Activated B cell treated with CpG ODN at 0.5 μM for 24 hours (primary cell): ENCODE measurements around the gene PLCB4. TPM values are rescaled to one million over a fixed set of nuclear protein-coding genes. Genes with fewer than 3 reads are reported as not detected.

ENCODE experiments used
- ATAC-seq: fragments of 200-7000 bp; cut with Tn5 transposase; one replicate; pipeline ENCODE4 v1.10.0; 2021; ENCODE audit warnings: low read depth, mild to moderate bottlenecking, moderate library complexity
- CTCF ChIA-PET: fragments of 350-600 bp; sonication (Branson Sonifier 250); formaldehyde crosslinking; loops from one replicate; lab custom pipeline; 2021; ENCODE audit warnings: antibody characterized with exemption; lab: Charles Lee
- POLR2A ChIA-PET: fragments of 350-600 bp; sonication (Branson Sonifier 250); formaldehyde crosslinking; loops from one replicate; lab custom pipeline; 2021; ENCODE audit warnings: antibody characterized with exemption; lab: Charles Lee
- DNase-seq: peaks from one replicate; pipeline ENCODE4 v3.0.0; 2022
- H3K27ac Mint-ChIP-seq: one replicate; pipeline ENCODE4 v1.8.0; 2020; ENCODE audit warnings: mixed read lengths
- H3K27me3 Mint-ChIP-seq: one replicate; pipeline ENCODE4 v1.8.0; 2021; ENCODE audit warnings: mixed read lengths
- H3K36me3 Mint-ChIP-seq: one replicate; pipeline ENCODE4 v1.8.0; 2021; ENCODE audit warnings: low read depth, mixed read lengths
- H3K4me1 Mint-ChIP-seq: one replicate; pipeline ENCODE4 v1.8.0; 2021; ENCODE audit warnings: mixed read lengths
- H3K4me3 Mint-ChIP-seq: one replicate; pipeline ENCODE4 v1.8.0; 2020; ENCODE audit warnings: mild to moderate bottlenecking, mixed read lengths
- H3K9me3 Mint-ChIP-seq: one replicate; pipeline ENCODE4 v1.8.0; 2020; ENCODE audit warnings: mixed read lengths
- CTCF ChIP-seq: fragments of 200-600 bp; IDR thresholded peaks from one replicate; pipeline ENCODE4 v1.8.0; 2022; ENCODE audit warnings: antibody characterized with exemption, mild to moderate bottlenecking
- intact Hi-C: fragments of 100-400 bp; cut with micrococcal nuclease; formaldehyde crosslinking; loops from one replicate; pipeline ENCODE4 v1.15.1; 2024
- total RNA-seq: library from RNA; stranded (reverse); gene quantifications from 2 replicates; pipeline ENCODE4 v1.2.3, GENCODE V29; 2022

Gene PLCB4
- total RNA-seq, 1 donor from 2014 or later = not detected

DNA sequence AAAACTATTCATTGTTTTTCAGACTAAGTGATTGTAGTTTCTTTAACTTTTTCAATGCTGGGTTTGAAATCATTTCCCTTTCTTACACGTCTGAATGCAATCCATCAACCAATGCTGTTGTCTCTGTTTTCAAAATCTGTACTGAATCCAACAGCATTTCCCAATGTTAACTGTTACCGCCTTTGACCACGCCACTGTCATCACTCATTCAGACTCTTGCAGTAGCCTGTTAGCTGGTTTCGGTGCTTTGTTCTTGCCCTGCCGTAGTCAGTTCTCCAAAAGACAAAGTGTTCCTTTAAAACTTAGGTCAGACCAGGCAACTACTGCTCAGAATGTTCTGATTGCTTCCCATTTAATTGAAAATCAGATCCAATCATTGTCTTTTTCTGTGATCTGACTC, 131.3 kb downstream of the PLCB4 start:
- DNase-seq = no peak
- Mint-ChIP-seq H3K4me3 (no peak overlapping the region), H3K27ac (no peak overlapping the region), H3K27me3 (no peaks in the 10 kb centered on the region), H3K4me1 (no peaks in the 10 kb centered on the region), H3K9me3 (peaks cover 7% of the 10 kb centered on the region), H3K36me3 (no peaks in the 10 kb centered on the region)
- intact Hi-C loops = no loop called here
- no peak for ATAC-seq
- ChIA-PET CTCF (no interaction called here), POLR2A (no interaction called here)
- TF ChIP-seq CTCF = no peak

- no peak overlapping the region for H3K27ac Mint-ChIP-seq
- DNase-seq (no peak), ATAC-seq (no peak)
- no peaks in the 10 kb centered on the region for H3K36me3 Mint-ChIP-seq
- no peaks in the 10 kb centered on the region for H3K4me1 Mint-ChIP-seq
- intact Hi-C loops = no loop called here
- H3K9me3 Mint-ChIP-seq = peaks cover 7% of the 10 kb centered on the region
- H3K27me3 Mint-ChIP-seq = no peaks in the 10 kb centered on the region
- H3K4me3 Mint-ChIP-seq = no peak overlapping the region
- POLR2A ChIA-PET = no interaction called here
- no peak for TF ChIP-seq CTCF
- CTCF ChIA-PET = no interaction called here
Measured at GRCh38 chr20:9200620-9201019, 131.7 kb downstream of the PLCB4 start.

- no peak for ATAC-seq
- CTCF ChIA-PET = no interaction called here
Measured at GRCh38 chr20:9202420-9203080, 133.7 kb downstream of the PLCB4 start.

DNA sequence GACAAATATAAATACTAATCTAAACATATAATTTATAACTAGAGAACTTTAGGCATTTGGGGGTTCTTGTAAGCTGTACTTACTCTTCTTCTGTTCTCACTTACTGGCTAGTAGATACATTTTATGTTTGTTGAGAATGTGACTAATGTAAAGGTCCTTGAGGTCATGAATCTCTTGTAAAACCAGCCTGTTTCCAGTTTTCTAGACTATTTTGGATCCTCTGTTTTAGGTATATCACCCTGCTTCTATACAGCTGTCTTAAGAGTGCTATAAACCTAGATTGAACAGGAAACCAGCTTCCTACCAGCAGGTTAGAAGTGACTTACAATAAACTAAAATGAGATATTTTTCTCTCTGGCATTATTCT, 134.2 kb downstream of the PLCB4 start:
- Mint-ChIP-seq H3K27me3 (no peaks in the 10 kb centered on the region), H3K27ac (no peak overlapping the region), H3K4me3 (no peak overlapping the region), H3K9me3 (peaks cover 7% of the 10 kb centered on the region), H3K4me1 (no peaks in the 10 kb centered on the region), H3K36me3 (no peaks in the 10 kb centered on the region)
- ChIA-PET CTCF (no interaction called here), POLR2A (no interaction called here)
- ATAC-seq (no peak), DNase-seq (no peak)
- TF ChIP-seq CTCF = no peak
- intact Hi-C loops = no loop called here

More at GRCh38 chr20:9202420-9203080, 133.7 kb downstream of the PLCB4 start:
- H3K4me3 Mint-ChIP-seq = no peak overlapping the region
- DNase-seq = no peak
- no peaks in the 10 kb centered on the region for H3K36me3 Mint-ChIP-seq
- H3K27ac Mint-ChIP-seq = no peak overlapping the region
- intact Hi-C loops = no loop called here
- POLR2A ChIA-PET = no interaction called here
- peaks cover 7% of the 10 kb centered on the region for H3K9me3 Mint-ChIP-seq
- no peaks in the 10 kb centered on the region for H3K27me3 Mint-ChIP-seq
- no peaks in the 10 kb centered on the region for H3K4me1 Mint-ChIP-seq
- no peak for TF ChIP-seq CTCF

- peaks cover 7% of the 10 kb centered on the region for H3K9me3 Mint-ChIP-seq
- CTCF ChIA-PET = no interaction called here
- POLR2A ChIA-PET = no interaction called here
- H3K4me3 Mint-ChIP-seq = no peak overlapping the region
- H3K36me3 Mint-ChIP-seq = no peaks in the 10 kb centered on the region
- no peak for ATAC-seq
- H3K4me1 Mint-ChIP-seq = no peaks in the 10 kb centered on the region
- intact Hi-C loops = no loop called here
- no peak for DNase-seq
- no peaks in the 10 kb centered on the region for H3K27me3 Mint-ChIP-seq
- H3K27ac Mint-ChIP-seq = no peak overlapping the region
- no peak for TF ChIP-seq CTCF
Measured at GRCh38 chr20:9204979-9205378, 136.1 kb downstream of the PLCB4 start.
